Esophagus squamous epithelium (tissue), 5 donors: ENCODE results near the gene PCGF2. TPM values are rescaled to one million over a fixed set of nuclear protein-coding genes. Genes with fewer than 3 reads are reported as not detected.

Source experiments
- DNase-seq: peaks from one replicate; lab custom pipeline; 2025; lab: John Stamatoyannopoulos, UW
- H3K27ac ChIP-seq, 4 donors: fragments of 200-600 bp; sonication (generic); one replicate each; pipeline ENCODE4 v1.5.1; 2016 to 2019; ENCODE audit warnings: mild to moderate bottlenecking in 1 of 4
- H3K27me3 ChIP-seq, 4 donors: fragments of 200-600 bp; sonication (generic); 1 replicate in 3 of 4; 2 replicates in 1 of 4; pipeline versions ENCODE4 v1.5.1 to v1.6.0; 2017 to 2021; ENCODE audit warnings: antibody characterized with exemption in 1 of 4
- H3K36me3 ChIP-seq, 3 donors: fragments of 200-600 bp; sonication (generic); one replicate each; pipeline ENCODE4 v1.5.1; 2016 to 2019
- H3K4me1 ChIP-seq, 3 donors: fragments of 200-600 bp; sonication (generic); one replicate each; pipeline ENCODE4 v1.5.1; 2017 to 2019
- H3K4me3 ChIP-seq, 4 donors: fragments of 200-600 bp; sonication (generic); 1 replicate in 3 of 4; 2 replicates in 1 of 4; pipeline ENCODE4 v1.5.1; 2016 to 2019; ENCODE audit warnings: mild to moderate bottlenecking in 2 of 4, moderate library complexity in 1 of 4
- H3K9me3 ChIP-seq, 3 donors: fragments of 200-600 bp; sonication (generic); one replicate each; pipeline ENCODE4 v1.5.1; 2016 to 2019
- POLR2A ChIP-seq, 4 donors: fragments of 450-650 bp; IDR thresholded peaks; one replicate each; pipeline ENCODE4 v1.6.1; 2017; ENCODE audit warnings: antibody characterized with exemption in 4 of 4, mild to moderate bottlenecking in 4 of 4, moderate library complexity in 3 of 4
- WGBS, 2 donors: methylation state at CpG; one replicate each; pipeline ENCODE4 v1.1.5; 2018; 5-methylcytosine and 5-hydroxymethylcytosine counted together
- intact Hi-C: fragments of 100-400 bp; cut with DNase I; formaldehyde crosslinking; loops from one replicate; pipeline ENCODE4 v1.15.0; 2022
- total RNA-seq, 4 donors: library from RNA; depleted of rRNA; stranded (reverse); fragments of >200 nt; gene quantifications; one replicate each; pipeline ENCODE4 v1.1.0, GENCODE V29; 2016
- TF ChIP-seq, protein P1 (sequence below), 6 experiments: fragments of 450-650 bp in 4 of 6; fragments of 200-600 bp in 2 of 6; sonication (generic) in 2 of 6; IDR thresholded peaks; one replicate each; pipeline ENCODE4 v1.5.1; 2016 to 2019; ENCODE audit warnings: antibody characterized with exemption in 6 of 6, mild to moderate bottlenecking in 4 of 6, moderate library complexity in 4 of 6
- donor health status: DM: yes; HTN: yes; CAD: no.

Gene PCGF2
- total RNA-seq, 4 donors from 2014 or later, result 2.5 to 11.8 (median 3.4) TPM

DNA sequence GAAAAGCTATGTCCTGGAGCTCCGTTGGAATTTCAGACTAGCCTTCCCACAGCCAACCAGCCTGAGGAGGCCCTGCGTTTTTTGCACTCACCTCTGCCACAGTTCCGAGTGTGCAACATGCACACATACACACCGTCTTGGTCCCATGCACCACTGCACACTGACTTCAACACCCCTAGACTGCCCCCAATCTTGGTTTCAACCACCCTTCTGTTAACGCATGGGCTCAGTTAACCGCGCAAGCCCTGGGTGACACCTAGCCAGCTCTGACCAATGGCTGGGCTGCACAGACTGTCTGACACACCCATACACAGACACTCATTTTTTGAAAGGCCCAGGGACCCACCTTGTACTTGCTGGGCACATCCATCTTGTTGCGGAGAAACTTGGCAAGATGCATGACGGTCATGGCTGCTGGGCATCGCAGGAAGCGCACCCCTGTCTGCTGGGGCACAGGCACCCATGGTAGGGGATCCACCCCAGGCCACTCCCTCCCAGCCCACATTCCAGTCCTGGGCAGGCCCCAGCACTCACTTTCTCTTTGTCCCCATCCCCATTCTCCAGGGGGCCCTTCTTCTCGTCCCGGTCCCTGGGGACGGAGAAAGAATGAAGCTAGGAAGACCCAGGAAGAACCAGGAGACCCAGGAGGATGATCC is 10.0 kb downstream of the PCGF2 start:
- 77 to 83% methylated on average over 7 to 11 of the region's 14 CpGs for WGBS, 2 donors
- DNase-seq, result no peak
- intact Hi-C loops, result no loop called here
- Histone ChIP-seq H3K27me3 (no peaks in the 10 kb centered on the region), H3K36me3 (peaks cover 4 to 68% (median 20%) of the 10 kb centered on the region in 3 donors), H3K27ac (no peak overlapping the region), H3K4me1 (peaks cover 18 to 52% (median 20%) of the 10 kb centered on the region in 3 donors), H3K4me3 (no peak overlapping the region), H3K9me3 (no peaks in the 10 kb centered on the region)
- no peak for TF ChIP-seq POLR2A (IDR thresholded peaks at IDR 0.05)
- TF ChIP-seq, protein P1, sequence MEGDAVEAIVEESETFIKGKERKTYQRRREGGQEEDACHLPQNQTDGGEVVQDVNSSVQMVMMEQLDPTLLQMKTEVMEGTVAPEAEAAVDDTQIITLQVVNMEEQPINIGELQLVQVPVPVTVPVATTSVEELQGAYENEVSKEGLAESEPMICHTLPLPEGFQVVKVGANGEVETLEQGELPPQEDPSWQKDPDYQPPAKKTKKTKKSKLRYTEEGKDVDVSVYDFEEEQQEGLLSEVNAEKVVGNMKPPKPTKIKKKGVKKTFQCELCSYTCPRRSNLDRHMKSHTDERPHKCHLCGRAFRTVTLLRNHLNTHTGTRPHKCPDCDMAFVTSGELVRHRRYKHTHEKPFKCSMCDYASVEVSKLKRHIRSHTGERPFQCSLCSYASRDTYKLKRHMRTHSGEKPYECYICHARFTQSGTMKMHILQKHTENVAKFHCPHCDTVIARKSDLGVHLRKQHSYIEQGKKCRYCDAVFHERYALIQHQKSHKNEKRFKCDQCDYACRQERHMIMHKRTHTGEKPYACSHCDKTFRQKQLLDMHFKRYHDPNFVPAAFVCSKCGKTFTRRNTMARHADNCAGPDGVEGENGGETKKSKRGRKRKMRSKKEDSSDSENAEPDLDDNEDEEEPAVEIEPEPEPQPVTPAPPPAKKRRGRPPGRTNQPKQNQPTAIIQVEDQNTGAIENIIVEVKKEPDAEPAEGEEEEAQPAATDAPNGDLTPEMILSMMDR (IDR thresholded peaks at IDR 0.05), result no peak

DNA sequence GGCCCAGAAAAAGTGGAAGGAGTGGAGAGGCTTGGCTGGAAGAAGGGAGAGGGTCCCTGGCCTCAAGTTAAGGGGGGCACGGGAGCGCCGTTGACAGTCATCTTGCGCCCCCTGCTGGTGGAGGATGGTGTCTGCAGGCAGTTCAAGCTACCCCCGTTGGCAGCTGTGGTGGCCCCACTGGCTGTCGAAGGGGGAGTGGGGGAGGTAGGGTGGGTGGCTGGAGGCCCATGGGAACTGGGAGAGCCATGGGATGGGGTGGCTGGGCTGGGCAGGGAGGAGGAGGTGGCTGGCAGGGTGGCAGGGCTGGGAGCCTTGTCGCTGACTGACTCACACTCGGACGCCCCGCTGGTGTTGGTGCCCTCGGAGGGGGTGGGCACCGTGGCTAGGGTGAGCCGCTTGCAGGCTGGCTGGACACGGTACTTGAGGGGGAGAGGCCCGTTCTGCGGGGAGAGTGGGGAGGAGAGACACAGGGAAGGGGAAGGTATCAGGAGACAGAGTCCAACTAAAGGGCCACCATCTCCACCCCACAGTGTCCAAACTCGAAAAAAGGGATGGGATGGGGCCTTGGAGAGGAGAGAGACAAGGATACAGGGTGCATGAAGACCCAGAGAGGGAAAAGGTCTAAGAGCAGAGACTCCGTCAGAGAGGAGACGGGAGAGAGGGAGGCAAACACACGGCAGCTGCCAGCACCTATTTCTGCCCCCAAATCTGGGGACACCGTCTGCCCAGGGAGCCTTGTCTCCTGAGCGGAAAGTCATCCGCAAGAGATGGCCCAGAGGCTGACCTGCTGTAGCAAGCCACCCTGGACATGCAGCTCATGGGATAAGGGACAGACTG is 12.8 kb downstream of the PCGF2 start:
- H3K4me3 ChIP-seq, result no peak overlapping the region
- intact Hi-C loops, result loop anchor here (2.0 kb wide), 1 partner anchor 59 kb away; no protein-coding TSS in a partner anchor
- H3K36me3 ChIP-seq, result peaks cover 7 to 78% (median 20%) of the 10 kb centered on the region in 3 donors
- H3K27ac ChIP-seq, result peak overlapping the region in 2 of 4 donors; percentile 14 to 17
- no peaks in the 10 kb centered on the region for H3K27me3 ChIP-seq
- DNase-seq, result no peak
- no peaks in the 10 kb centered on the region for H3K9me3 ChIP-seq
- H3K4me1 ChIP-seq, result peaks cover 14 to 54% (median 15%) of the 10 kb centered on the region in 3 donors
- TF ChIP-seq, protein P1 (IDR thresholded peaks at IDR 0.05), result peak; percentile 89 to 96 (median 92)
- no peak for TF ChIP-seq POLR2A (IDR thresholded peaks at IDR 0.05)
- WGBS, 2 donors, result 43 to 44% methylated on average over 21 to 23 of the region's 23 CpGs

DNA sequence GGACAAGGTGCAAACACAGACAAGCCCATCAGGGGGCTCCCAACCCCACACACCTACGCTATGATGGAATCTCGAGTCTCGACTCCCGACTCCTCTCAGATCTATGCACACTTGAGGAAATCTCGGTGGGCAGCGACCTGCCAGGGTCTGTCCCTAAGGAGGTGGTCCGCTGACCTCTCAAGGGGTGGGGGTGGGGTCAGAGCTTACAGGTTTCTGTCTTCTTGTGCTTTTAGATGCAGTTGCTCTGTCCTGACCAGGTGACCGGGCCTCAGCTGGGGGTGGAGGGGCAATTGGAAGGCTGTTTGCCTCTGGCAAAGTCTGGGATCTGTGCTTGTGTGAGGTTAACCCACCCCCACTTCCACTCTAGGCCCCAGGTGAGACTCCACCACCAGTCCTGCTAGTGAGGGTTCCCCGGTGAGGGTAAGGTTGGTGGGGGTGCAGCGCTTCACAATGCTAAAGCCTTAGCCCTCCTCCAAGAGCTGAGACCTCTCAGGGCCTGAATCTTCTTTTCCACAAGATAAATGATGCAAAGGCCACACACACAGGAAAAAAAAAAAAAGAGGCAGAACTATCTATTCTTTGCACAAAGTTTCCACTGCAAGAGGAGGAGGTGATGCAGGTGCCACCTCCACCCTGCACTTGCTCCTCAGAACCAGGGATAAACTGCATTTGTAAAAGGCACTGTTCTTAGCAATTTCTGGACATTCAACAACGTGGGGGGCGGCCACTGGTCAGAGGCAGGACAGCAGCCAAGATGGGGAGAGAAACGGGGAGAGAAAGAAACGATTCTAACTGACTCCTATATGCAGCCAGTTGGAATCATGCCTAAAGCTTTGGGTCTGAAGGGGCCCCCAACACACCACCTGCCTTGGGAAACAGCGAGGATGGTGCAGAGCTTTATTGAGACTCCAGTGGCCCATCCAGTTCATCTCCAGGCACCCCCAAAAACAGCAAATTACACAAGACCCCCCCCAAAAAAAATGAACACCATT is 13.9 kb downstream of the PCGF2 start:
- 53 to 61% methylated on average over 9 to 15 of the region's 15 CpGs for WGBS, 2 donors
- Histone ChIP-seq H3K27ac (no peak overlapping the region), H3K4me1 (peaks cover 15 to 61% (median 16%) of the 10 kb centered on the region in 3 donors), H3K9me3 (no peaks in the 10 kb centered on the region), H3K27me3 (no peaks in the 10 kb centered on the region), H3K36me3 (peaks cover 7 to 68% (median 18%) of the 10 kb centered on the region in 3 donors), H3K4me3 (no peak overlapping the region)
- intact Hi-C loops, result loop anchor here (2.0 kb wide), 1 partner anchor 57 kb away; no protein-coding TSS in a partner anchor
- no peak for DNase-seq
- TF ChIP-seq, protein P1 (IDR thresholded peaks at IDR 0.05), result no peak
- no peak for TF ChIP-seq POLR2A (IDR thresholded peaks at IDR 0.05)

DNA sequence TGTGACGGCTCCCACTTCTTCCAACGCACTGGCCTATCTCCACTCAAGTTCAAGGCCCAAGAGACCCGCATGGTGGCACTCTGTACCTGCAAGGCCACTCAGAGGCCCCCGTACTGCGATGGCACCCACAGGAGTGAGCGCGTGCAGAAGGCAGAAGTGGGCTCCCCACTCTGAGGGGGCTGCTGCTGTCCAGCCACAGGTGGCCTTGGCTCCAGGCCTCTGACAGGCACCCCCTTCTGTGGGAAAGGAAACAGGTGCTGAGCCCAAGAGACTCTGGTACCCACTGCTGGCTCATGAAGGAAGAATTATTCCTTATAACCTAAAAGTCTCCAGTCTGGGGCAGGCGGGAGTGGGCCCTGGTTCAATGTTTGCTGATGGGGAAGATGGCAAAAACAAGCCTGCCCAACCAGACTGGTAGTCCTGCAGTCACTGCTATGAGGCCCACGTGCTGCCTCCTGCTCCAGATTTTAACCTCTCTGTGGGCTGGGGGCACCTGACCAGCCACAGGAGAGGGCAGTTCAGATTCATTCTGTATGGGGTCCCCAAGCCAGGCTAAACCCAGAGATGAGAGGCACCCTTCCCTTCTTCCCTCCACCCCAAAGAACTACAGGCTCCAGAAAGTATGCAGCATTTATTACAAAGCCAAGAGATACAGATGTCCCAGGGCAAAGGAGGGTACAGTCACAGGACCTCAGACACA is 14.7 kb downstream of the PCGF2 start:
- WGBS, 2 donors, result 80 to 85% methylated on average over 3 to 8 of the region's 9 CpGs
- intact Hi-C loops, result no loop called here
- no peaks in the 10 kb centered on the region for H3K27me3 ChIP-seq
- H3K9me3 ChIP-seq, result no peaks in the 10 kb centered on the region
- H3K27ac ChIP-seq, result peak overlapping the region in 1 of 4 donors; percentile 93
- no peak for DNase-seq
- no peak overlapping the region for H3K4me3 ChIP-seq
- peaks cover 19 to 69% (median 23%) of the 10 kb centered on the region in 3 donors for H3K4me1 ChIP-seq
- peaks cover 7 to 59% (median 9%) of the 10 kb centered on the region in 3 donors for H3K36me3 ChIP-seq
- TF ChIP-seq, protein P1 (IDR thresholded peaks at IDR 0.05), result no peak
- no peak for TF ChIP-seq POLR2A (IDR thresholded peaks at IDR 0.05)
